HEK293T (cell line): ENCODE measurements around the gene ZFR2.

Source experiments
- ARNT ChIP-seq: fragments of 450-650 bp; IDR thresholded peaks from 2 replicates; pipeline ENCODE4 v1.6.1; 2017; ENCODE audit warnings: mild to moderate bottlenecking
- FOXA1 ChIP-seq: fragments of 450-650 bp; IDR thresholded peaks from 2 replicates; pipeline ENCODE4 v1.6.1; 2016; ENCODE audit warnings: mild to moderate bottlenecking
- FOXK2 ChIP-seq: fragments of 450-650 bp; IDR thresholded peaks from 2 replicates; pipeline ENCODE4 v1.6.1; 2016; ENCODE audit warnings: mild to moderate bottlenecking
- FOXM1 ChIP-seq: fragments of 450-650 bp; IDR thresholded peaks from 2 replicates; pipeline ENCODE4 v1.6.1; 2017; ENCODE audit warnings: mild to moderate bottlenecking, borderline replicate concordance
- HDGF ChIP-seq: fragments of 450-650 bp; IDR thresholded peaks from 2 replicates; pipeline ENCODE4 v1.6.1; 2017; ENCODE audit warnings: antibody characterized with exemption, borderline replicate concordance
- LEF1 ChIP-seq: fragments of 450-650 bp; IDR thresholded peaks from 2 replicates; pipeline ENCODE4 v1.6.1; 2017; ENCODE audit warnings: mild to moderate bottlenecking, borderline replicate concordance
- NFRKB ChIP-seq: fragments of 450-650 bp; IDR thresholded peaks from 2 replicates; pipeline ENCODE4 v1.6.1; 2016; ENCODE audit warnings: mild to moderate bottlenecking, moderate library complexity
- SP1 ChIP-seq: fragments of 450-650 bp; IDR thresholded peaks from 2 replicates; pipeline ENCODE4 v1.6.1; 2017
- SUZ12 ChIP-seq: fragments of 450-650 bp; IDR thresholded peaks from 2 replicates; pipeline ENCODE4 v1.6.1; 2016; ENCODE audit warnings: mild to moderate bottlenecking
- TARDBP ChIP-seq: fragments of 450-650 bp; IDR thresholded peaks from 2 replicates; pipeline ENCODE4 v1.6.1; 2016
- ZNF384 ChIP-seq: fragments of 450-650 bp; IDR thresholded peaks from 2 replicates; pipeline ENCODE4 v1.6.1; 2016
- TF ChIP-seq, protein P1 (sequence below): fragments of 450-650 bp; IDR thresholded peaks from 2 replicates; pipeline ENCODE4 v1.6.1; 2016

DNA sequence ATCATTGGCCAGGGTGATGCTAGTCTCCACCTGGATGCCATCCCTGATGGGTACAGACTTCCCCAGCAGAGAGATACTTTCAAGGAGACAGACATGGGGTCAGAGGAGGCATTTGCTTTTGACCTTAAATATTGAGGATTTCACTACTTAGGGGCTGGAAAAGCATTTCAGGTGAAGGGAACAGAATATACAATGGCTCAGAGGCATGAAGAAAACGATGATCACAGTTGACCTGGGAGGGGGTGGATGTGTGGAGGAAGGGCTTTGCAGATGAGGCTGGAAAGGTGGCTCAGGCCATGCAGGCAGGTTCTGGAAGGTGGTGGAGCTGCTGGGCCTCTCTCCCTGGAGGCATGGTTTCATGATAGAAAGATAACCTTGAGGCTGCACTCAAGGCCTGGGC lies 86.5 kb downstream of the ZFR2 start:
- TF ChIP-seq SP1 (no peak), HDGF (no peak), TARDBP (no peak), SUZ12 (no peak), FOXA1 (no peak), NFRKB (no peak), LEF1 (no peak), FOXM1 (no peak), ARNT (no peak), FOXK2 (no peak), ZNF384 (no peak)
- TF ChIP-seq, protein P1, sequence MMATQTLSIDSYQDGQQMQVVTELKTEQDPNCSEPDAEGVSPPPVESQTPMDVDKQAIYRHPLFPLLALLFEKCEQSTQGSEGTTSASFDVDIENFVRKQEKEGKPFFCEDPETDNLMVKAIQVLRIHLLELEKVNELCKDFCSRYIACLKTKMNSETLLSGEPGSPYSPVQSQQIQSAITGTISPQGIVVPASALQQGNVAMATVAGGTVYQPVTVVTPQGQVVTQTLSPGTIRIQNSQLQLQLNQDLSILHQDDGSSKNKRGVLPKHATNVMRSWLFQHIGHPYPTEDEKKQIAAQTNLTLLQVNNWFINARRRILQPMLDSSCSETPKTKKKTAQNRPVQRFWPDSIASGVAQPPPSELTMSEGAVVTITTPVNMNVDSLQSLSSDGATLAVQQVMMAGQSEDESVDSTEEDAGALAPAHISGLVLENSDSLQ, result no peak
